Esophagus muscularis mucosa (tissue), 3 donors: ENCODE results near the gene LRP1.

ENCODE experiments used
- CTCF ChIP-seq, 3 experiments: fragments of 200-600 bp in 2 of 3; fragments of 450-650 bp in 1 of 3; sonication (generic) in 2 of 3; IDR thresholded peaks; one replicate each; pipeline ENCODE4 v1.5.1; 2017 to 2019; ENCODE audit warnings: antibody characterized with exemption in 3 of 3, mild to moderate bottlenecking in 2 of 3, moderate library complexity in 1 of 3
- POLR2A ChIP-seq: fragments of 450-650 bp; IDR thresholded peaks from one replicate; pipeline ENCODE4 v1.6.1; 2017; ENCODE audit warnings: antibody characterized with exemption, moderate library complexity, mild to moderate bottlenecking, low read depth
- POLR2AphosphoS5 ChIP-seq, 2 donors: sonication (generic); formaldehyde crosslinking; IDR thresholded peaks; one replicate each; pipeline ENCODE4 v1.6.1; 2017; ENCODE audit warnings: antibody characterized with exemption in 2 of 2

- TF ChIP-seq CTCF (IDR thresholded peaks at IDR 0.05) (no peak), POLR2A (no peak), POLR2AphosphoS5 (IDR thresholded peaks at IDR 0.05) (no peak)
Observed at GRCh38 chr12:57185906-57186508, 57.7 kb downstream of the LRP1 start.
